PC-3 (cell line): ENCODE measurements around the gene ACAP1. TPM values are rescaled to one million over a fixed set of nuclear protein-coding genes. Genes with fewer than 3 reads are reported as not detected.

Source experiments
- ATAC-seq: fragments of 200-7000 bp; cut with Tn5 transposase; 2 replicates; pipeline ENCODE4 v1.9.1; 2020; ENCODE audit warnings: mild to moderate bottlenecking, moderate library complexity
- BruUV-seq: library from RNA; stranded (reverse); fragments of 400-500 nt; replicated peaks from 2 replicates; lab custom pipeline; 2021; lab: Mats Ljungman, UMichigan
- CTCF ChIA-PET: fragments of 300-600 bp; sonication (Branson Sonifier 250); formaldehyde crosslinking; loops from one replicate; lab custom pipeline; 2022; ENCODE audit warnings: antibody characterized with exemption; lab: Charles Lee
- POLR2A ChIA-PET: fragments of 300-600 bp; sonication (Branson Sonifier 250); formaldehyde crosslinking; loops from one replicate; lab custom pipeline; 2022; ENCODE audit warnings: antibody characterized with exemption; ENCODE audit not compliant: unreplicated experiment; lab: Charles Lee
- DNase-seq: peaks from one replicate; pipeline ENCODE4 v3.0.0-alpha.2; 2015
- H2AFZ ChIP-seq: fragments of 300-600 bp; sonication (generic); 2 replicates; pipeline ENCODE4 v1.6.0; 2016; ENCODE audit warnings: antibody characterized with exemption, low read length
- H3F3A ChIP-seq: fragments of 300-600 bp; sonication (generic); one replicate; pipeline ENCODE4 v1.6.0; 2017; ENCODE audit warnings: antibody characterized with exemption, low read length, control low read depth, mild to moderate bottlenecking; ENCODE audit not compliant: unreplicated experiment
- H3K27ac ChIP-seq: fragments of 300-600 bp; sonication (generic); 2 replicates; pipeline ENCODE4 v1.5.1; 2016; ENCODE audit warnings: mild to moderate bottlenecking, low read length
- H3K27me3 ChIP-seq: fragments of 300-600 bp; sonication (generic); 2 replicates; pipeline ENCODE4 v1.6.1; 2016; ENCODE audit warnings: low read length, mixed read lengths
- H3K36me3 ChIP-seq: fragments of 300-600 bp; sonication (generic); 2 replicates; pipeline ENCODE4 v1.6.1; 2016; ENCODE audit warnings: low read depth, mixed run types, low read length, mixed read lengths
- H3K4me1 ChIP-seq: fragments of 300-600 bp; sonication (generic); 2 replicates; pipeline ENCODE4 v1.5.1; 2016; ENCODE audit warnings: low read length; ENCODE audit not compliant: insufficient read depth
- H3K4me2 ChIP-seq: fragments of 300-600 bp; sonication (generic); 2 replicates; pipeline ENCODE4 v1.6.0; 2016; ENCODE audit warnings: low read length
- H3K4me3 ChIP-seq: fragments of 300-600 bp; sonication (generic); 2 replicates; pipeline ENCODE4 v1.5.1; 2016; ENCODE audit warnings: mild to moderate bottlenecking, low read length, mixed read lengths
- H3K79me2 ChIP-seq: fragments of 300-600 bp; sonication (generic); 2 replicates; pipeline ENCODE4 v1.6.1; 2017; ENCODE audit warnings: low read length, mixed read lengths
- H3K9ac ChIP-seq: fragments of 300-600 bp; sonication (generic); 2 replicates; pipeline ENCODE4 v1.6.0; 2016; ENCODE audit warnings: mild to moderate bottlenecking, low read length
- H3K9me2 ChIP-seq: fragments of 300-600 bp; sonication (generic); replicated peaks from 2 replicates; pipeline ENCODE4 v1.6.1; 2016; ENCODE audit warnings: mixed run types, low read length, mixed read lengths
- H3K9me3 ChIP-seq: fragments of 300-600 bp; sonication (generic); 2 replicates; pipeline ENCODE4 v1.6.1; 2016; ENCODE audit warnings: low read length, mixed read lengths
- H4K20me1 ChIP-seq: fragments of 300-600 bp; sonication (generic); 2 replicates; pipeline ENCODE4 v1.6.1; 2016; ENCODE audit warnings: low read length, mixed read lengths
- EZH2 ChIP-seq: fragments of 300-600 bp; sonication (generic); IDR thresholded peaks from one replicate; pipeline ENCODE4 v1.6.1; 2017; ENCODE audit warnings: antibody characterized with exemption, mild to moderate bottlenecking, low read length; ENCODE audit not compliant: unreplicated experiment
- EZH2phosphoT487 ChIP-seq: fragments of 300-600 bp; sonication (generic); IDR thresholded peaks from 2 replicates; pipeline ENCODE4 v1.6.1; 2018; ENCODE audit warnings: mild to moderate bottlenecking, antibody characterized with exemption, low read length, borderline replicate concordance
- intact Hi-C: fragments of 100-400 bp; cut with micrococcal nuclease; formaldehyde crosslinking; loops from 2 replicates; pipeline ENCODE4 v1.9.0; 2023
- total RNA-seq: library from RNA; depleted of rRNA; stranded (reverse); fragments of >200 nt; gene quantifications from 2 replicates; pipeline ENCODE4 v1.2.3, GENCODE V29; 2014
- TF ChIP-seq, protein P1 (sequence below): fragments of 300-600 bp; sonication (generic); conservative IDR thresholded peaks from 2 replicates; pipeline ENCODE4 v1.5.1; 2017; ENCODE audit warnings: antibody characterized with exemption, low read depth, mild to moderate bottlenecking, low read length

The ACAP1 gene
- total RNA-seq, 1 experiment from 2014 or later = not detected

DNA sequence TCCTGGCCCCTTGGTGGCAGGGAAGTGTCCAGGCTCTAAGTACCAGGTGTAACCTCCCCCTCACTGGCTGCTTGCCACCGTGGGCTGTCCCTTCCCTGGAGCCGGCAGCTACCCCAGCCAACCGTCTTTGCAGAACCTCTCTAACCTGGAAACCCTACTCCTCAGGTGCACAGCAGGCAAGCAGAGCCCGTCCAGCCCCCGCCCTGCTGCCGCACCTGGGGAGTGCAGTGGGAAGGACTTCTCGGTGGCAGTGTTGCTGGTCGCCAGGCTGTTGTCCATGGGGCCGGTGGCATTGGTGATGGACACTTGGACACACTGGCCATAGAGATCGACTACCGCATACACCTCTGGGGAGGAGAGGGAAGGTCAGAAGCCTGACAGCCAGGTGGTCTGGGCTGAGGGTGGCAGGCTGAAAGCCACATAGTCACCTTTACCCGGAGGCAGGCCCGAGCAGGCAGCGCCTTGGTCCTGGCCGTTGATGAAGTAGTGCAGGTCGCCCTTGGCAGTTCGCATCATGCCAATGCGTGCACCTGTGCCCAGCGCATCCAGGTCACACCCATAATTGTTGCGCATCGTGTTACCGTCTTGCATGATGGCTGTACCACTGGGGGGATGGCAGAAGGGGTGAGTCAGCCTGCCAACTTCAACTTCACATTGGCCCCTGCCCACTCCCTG, 13.7 kb upstream of the ACAP1 start:
- Histone ChIP-seq H3K4me2 (no peak overlapping the region), H3K4me3 (no peak overlapping the region), H3K79me2 (peaks cover 2% of the 10 kb centered on the region), H3F3A (no peaks in the 10 kb centered on the region), H3K4me1 (no peaks in the 10 kb centered on the region), H3K27me3 (no peaks in the 10 kb centered on the region), H3K9me3 (no peaks in the 10 kb centered on the region), H4K20me1 (no peaks in the 10 kb centered on the region), H3K9me2 (no peaks in the 10 kb centered on the region), H3K9ac (no peak overlapping the region), H3K27ac (no peak overlapping the region), H2AFZ (no peak overlapping the region), H3K36me3 (peaks cover 11% of the 10 kb centered on the region; the same call in 1 of the 2 replicates)
- BruUV-seq = no TSS peak
- intact Hi-C loops = no loop called here
- ATAC-seq (no peak), DNase-seq (no peak)
- TF ChIP-seq, protein P1, sequence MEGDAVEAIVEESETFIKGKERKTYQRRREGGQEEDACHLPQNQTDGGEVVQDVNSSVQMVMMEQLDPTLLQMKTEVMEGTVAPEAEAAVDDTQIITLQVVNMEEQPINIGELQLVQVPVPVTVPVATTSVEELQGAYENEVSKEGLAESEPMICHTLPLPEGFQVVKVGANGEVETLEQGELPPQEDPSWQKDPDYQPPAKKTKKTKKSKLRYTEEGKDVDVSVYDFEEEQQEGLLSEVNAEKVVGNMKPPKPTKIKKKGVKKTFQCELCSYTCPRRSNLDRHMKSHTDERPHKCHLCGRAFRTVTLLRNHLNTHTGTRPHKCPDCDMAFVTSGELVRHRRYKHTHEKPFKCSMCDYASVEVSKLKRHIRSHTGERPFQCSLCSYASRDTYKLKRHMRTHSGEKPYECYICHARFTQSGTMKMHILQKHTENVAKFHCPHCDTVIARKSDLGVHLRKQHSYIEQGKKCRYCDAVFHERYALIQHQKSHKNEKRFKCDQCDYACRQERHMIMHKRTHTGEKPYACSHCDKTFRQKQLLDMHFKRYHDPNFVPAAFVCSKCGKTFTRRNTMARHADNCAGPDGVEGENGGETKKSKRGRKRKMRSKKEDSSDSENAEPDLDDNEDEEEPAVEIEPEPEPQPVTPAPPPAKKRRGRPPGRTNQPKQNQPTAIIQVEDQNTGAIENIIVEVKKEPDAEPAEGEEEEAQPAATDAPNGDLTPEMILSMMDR = no peak
- CTCF ChIA-PET = no interaction called here
- POLR2A ChIA-PET = no interaction called here

DNA sequence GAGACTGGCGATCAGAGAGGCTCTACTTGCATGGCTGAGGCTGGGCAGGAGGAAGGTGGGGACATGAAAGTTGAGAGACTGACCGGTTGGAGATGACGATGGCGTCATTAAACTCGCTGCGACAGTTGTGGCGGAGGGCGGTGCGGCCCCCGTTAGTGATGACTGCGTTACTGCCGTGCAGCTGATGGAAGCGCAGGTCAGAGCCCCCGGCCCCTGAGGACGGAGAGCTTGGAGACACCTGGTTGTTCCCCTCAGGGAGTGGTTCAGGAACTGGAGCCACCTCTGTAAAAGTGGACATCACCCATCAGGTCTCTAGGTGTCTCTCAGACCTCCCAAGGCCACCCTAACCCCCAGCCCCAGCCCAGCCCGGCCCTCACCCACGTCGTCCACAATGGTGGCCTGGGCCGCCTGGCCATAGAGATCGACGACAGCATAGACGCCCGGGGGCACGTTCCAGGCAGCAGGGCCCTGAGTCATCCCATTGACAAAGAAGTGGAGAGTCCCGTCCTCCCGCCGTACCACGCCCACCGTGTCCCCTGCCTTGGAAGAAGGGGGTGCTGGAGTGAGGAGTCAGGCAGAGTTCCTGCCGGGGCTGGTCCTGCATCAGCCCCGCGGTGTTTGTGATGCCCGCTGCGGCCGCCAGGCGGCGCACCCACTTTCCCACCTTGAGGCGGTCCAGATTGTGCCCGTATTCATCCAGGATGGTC, 12.4 kb upstream of the ACAP1 start:
- no TSS peak for BruUV-seq
- H3K79me2 ChIP-seq = peaks cover 15% of the 10 kb centered on the region
- TF ChIP-seq EZH2phosphoT487 = no peak
- TF ChIP-seq, protein P1 = peak; percentile 56
- no peaks in the 10 kb centered on the region for H3K9me2 ChIP-seq
- H2AFZ ChIP-seq = no peak overlapping the region
- H3K27ac ChIP-seq = no peak overlapping the region
- ATAC-seq = no peak; the same call in 1 of the 2 replicates
- ChIA-PET CTCF (no interaction called here), POLR2A (no interaction called here)
- 0 out of 2 replicates have a peak, but pooled peaks cover 6% of the 10 kb centered on the region for H3K4me1 ChIP-seq
- H3K27me3 ChIP-seq = no peaks in the 10 kb centered on the region
- no peak overlapping the region for H3K4me2 ChIP-seq
- peaks cover 11% of the 10 kb centered on the region; the same call in 1 of the 2 replicates for H3K36me3 ChIP-seq
- H3K9me3 ChIP-seq = no peaks in the 10 kb centered on the region
- intact Hi-C loops = no loop called here
- peak; percentile 7 for DNase-seq
- no peaks in the 10 kb centered on the region for H4K20me1 ChIP-seq
- H3K4me3 ChIP-seq = no peak overlapping the region
- H3F3A ChIP-seq = no peaks in the 10 kb centered on the region
- no peak overlapping the region for H3K9ac ChIP-seq

DNA sequence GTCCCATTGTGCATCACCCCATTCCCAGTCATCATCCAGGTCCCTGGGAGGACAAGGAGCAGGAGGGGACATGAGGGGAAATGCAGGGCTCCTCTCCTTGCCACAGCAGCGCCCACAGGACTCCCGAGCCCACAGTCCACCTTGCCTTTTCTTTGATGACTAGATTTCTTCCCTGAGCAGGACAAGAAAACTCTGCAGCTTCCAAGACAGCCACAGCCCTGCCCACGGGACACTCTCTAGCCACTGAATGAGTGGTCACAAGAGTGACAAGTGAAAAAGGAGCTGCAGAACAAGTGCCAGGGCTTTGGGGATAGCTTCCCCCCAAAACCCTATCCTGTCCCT, 11.9 kb upstream of the ACAP1 start:
- H3K79me2 ChIP-seq = peaks cover 16% of the 10 kb centered on the region
- ChIA-PET POLR2A (no interaction called here), CTCF (no interaction called here)
- H2AFZ ChIP-seq = no peak overlapping the region
- no peak overlapping the region for H3K4me2 ChIP-seq
- H3K27me3 ChIP-seq = no peaks in the 10 kb centered on the region
- no TSS peak for BruUV-seq
- H4K20me1 ChIP-seq = no peaks in the 10 kb centered on the region
- intact Hi-C loops = no loop called here
- 0 out of 2 replicates have a peak, but pooled peaks cover 6% of the 10 kb centered on the region for H3K4me1 ChIP-seq
- peaks cover 11% of the 10 kb centered on the region; the same call in 1 of the 2 replicates for H3K36me3 ChIP-seq
- H3F3A ChIP-seq = no peaks in the 10 kb centered on the region
- H3K27ac ChIP-seq = no peak overlapping the region
- TF ChIP-seq EZH2 (no peak), EZH2phosphoT487 (no peak)
- TF ChIP-seq, protein P1 = no peak
- H3K4me3 ChIP-seq = no peak overlapping the region
- no peaks in the 10 kb centered on the region for H3K9me2 ChIP-seq
- no peak overlapping the region for H3K9ac ChIP-seq
- DNase-seq (no peak), ATAC-seq (no peak)
- no peaks in the 10 kb centered on the region for H3K9me3 ChIP-seq
